Activated naive CD8-positive, alpha-beta T cell treated with anti-CD3 and anti-CD28 coated beads, Interleukin-2, amount 10 ng/mL, durations not matched to agents 7 days and 5 days (primary cell): Measurements from ENCODE around the gene UGT2B11. TPM values are rescaled to one million over a fixed set of nuclear protein-coding genes. Genes with fewer than 3 reads are reported as not detected.
"Not testable (repeated sequence)": the region's sequence is repeated elsewhere in the genome, so short reads cannot be mapped to it uniquely, and the experiment has no call there.

Experiments used
- ATAC-seq: fragments of 150-1000 bp; cut with Tn5 transposase; one replicate; pipeline ENCODE4 v1.10.0; 2021; ENCODE audit warnings: low read depth, moderate library complexity
- POLR2A ChIA-PET: fragments of 350-600 bp; sonication (Branson Sonifier 250); formaldehyde crosslinking; loops from one replicate; lab custom pipeline; 2021; ENCODE audit warnings: antibody characterized with exemption; lab: Charles Lee
- DNase-seq: peaks from one replicate; pipeline ENCODE4 v3.0.0; 2021
- H3K27ac Mint-ChIP-seq: one replicate; pipeline ENCODE4 v1.8.0; 2022; ENCODE audit warnings: mild to moderate bottlenecking, mixed read lengths
- H3K27me3 Mint-ChIP-seq: one replicate; pipeline ENCODE4 v1.8.0; 2022; ENCODE audit warnings: mild to moderate bottlenecking, moderate library complexity, mixed read lengths
- H3K36me3 Mint-ChIP-seq: one replicate; pipeline ENCODE4 v1.8.0; 2021; ENCODE audit warnings: mild to moderate bottlenecking, mixed read lengths
- H3K4me1 Mint-ChIP-seq: one replicate; pipeline ENCODE4 v1.8.0; 2021; ENCODE audit warnings: mixed read lengths
- H3K4me3 Mint-ChIP-seq: one replicate; pipeline ENCODE4 v1.8.0; 2022; ENCODE audit warnings: mild to moderate bottlenecking, moderate library complexity, mixed read lengths
- H3K9me3 Mint-ChIP-seq: one replicate; pipeline ENCODE4 v1.8.0; 2021; ENCODE audit warnings: mixed read lengths
- total RNA-seq, 2 experiments: library from RNA; stranded (reverse); gene quantifications; one replicate each; pipeline ENCODE4 v1.2.3, GENCODE V29; 2021

UGT2B11 gene
- total RNA-seq: not detected

DNA sequence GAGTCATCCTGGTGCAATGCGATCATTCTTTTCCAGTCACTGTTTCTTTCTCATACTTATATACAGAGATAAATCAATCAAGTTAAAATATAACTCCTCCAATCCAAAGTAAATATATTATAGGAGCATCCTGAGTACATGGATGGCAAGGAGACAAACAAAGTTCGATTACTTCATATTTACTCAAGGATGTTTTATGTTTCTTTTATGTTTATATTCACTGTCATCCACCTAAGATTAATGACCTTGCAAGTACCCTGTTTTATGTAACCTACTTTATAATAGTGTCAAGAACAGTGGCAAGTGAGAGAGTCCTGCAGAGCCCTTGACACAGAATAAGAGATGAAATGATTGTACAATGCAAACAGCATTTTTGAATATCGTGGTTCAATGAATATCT, at the start of gene UGT2B11:
Gene UGT2B11 (minus strand): TSS at position 33 of the 400 bp plus-strand sequence. CDS start 26 bp downstream, at position 7.
- POLR2A ChIA-PET: no interaction called here
- ATAC-seq: no peak
- no peak within 1 kb of the TSS for H3K4me3 Mint-ChIP-seq
- DNase-seq: no peak
- no peaks in the 10 kb centered on the region for H3K27me3 Mint-ChIP-seq
- no peaks in the 10 kb centered on the region for H3K36me3 Mint-ChIP-seq
- H3K9me3 Mint-ChIP-seq: no peaks in the 10 kb centered on the region
- H3K27ac Mint-ChIP-seq: no peak within 1 kb of the TSS
- no peaks in the 10 kb centered on the region for H3K4me1 Mint-ChIP-seq

DNA sequence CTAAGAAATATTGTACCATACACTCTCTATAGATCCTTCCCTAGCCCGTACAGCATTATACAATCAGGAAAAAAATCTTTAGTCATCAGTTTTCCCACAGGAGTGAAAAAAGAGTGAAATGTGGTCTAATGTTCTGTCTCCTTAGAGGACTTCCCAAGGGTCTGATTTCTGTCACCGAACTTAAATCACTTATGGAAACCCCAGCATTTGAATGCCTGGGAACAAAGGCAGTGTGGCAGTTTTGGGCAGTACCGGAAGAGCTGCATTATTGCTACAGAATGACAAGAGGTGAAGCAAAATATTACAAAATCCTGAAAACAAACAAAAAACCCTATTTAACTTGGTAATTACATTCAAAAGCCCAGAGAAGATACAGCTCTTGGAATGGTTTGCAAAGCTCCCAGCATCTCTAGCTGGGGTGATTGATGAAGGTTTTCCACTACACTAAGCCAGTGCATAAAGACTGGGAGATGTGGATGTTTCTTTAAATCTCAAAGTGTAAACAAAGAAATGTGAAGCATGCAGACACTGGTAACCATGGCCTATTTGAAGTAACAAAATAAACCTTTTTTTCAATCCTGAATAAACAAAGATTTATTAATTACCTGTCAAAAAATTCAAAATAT, 38.7 kb upstream of the UGT2B11 start:
- H3K4me1 Mint-ChIP-seq, H3K4me3 Mint-ChIP-seq, DNase-seq, ATAC-seq, H3K36me3 Mint-ChIP-seq, H3K27me3 Mint-ChIP-seq, H3K27ac Mint-ChIP-seq, H3K9me3 Mint-ChIP-seq, POLR2A ChIA-PET: not testable (repeated sequence)

DNA sequence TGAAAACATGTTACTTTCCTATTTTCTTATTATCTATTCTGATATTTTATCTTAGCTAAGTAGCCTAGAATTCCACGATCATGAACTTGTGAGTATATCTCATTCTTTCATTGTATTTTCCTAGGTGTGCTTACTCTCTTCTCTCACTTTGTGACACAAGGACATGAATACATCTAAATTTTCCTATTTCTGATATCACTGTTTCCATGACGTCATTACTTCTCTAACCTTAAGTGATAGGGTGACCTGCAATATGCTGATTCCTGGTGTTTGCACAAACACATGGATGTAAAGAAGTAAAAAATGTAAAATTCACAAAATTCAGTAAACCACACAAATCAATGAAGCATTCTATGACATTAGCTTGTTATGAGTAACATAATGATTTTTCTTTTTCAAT, 36.3 kb upstream of the UGT2B11 start:
- H3K4me1 Mint-ChIP-seq, H3K9me3 Mint-ChIP-seq, H3K36me3 Mint-ChIP-seq, H3K4me3 Mint-ChIP-seq, H3K27me3 Mint-ChIP-seq, H3K27ac Mint-ChIP-seq, POLR2A ChIA-PET, DNase-seq, ATAC-seq: not testable (repeated sequence)

DNA sequence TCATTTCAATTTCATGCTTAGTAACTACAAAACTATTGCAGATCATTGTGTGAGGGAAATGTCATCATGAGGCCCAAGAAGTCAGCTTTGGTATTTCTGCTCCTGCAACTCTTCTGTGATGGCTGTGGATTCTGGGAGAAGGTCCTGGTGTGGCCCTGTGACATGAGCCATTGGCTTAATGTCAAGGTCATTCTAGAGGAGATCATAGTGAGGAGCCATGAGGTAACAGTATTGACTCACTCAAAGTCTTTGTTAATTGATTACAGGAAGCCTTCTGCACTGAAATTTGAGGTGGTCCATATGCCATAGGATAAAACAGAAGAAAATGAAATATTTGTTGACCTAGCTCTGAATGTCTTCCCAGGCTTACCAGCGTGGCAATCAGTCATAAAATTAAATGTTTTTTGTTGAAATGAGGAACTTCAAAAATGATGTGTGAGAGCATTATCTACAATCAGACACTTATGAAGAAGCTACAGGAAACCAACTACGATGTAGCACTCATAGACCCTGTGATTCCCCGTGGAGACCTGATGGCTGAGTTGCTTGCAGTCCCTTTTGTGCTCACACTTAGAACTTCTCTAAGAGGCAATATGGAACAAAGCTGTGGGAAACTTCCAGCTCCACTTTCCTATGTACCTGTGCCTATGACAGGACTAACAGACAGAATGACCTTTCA, 28.2 kb upstream of the UGT2B11 start:
- H3K27me3 Mint-ChIP-seq, H3K27ac Mint-ChIP-seq, H3K4me3 Mint-ChIP-seq, ATAC-seq, DNase-seq, POLR2A ChIA-PET, H3K4me1 Mint-ChIP-seq, H3K36me3 Mint-ChIP-seq, H3K9me3 Mint-ChIP-seq: not testable (repeated sequence)

DNA sequence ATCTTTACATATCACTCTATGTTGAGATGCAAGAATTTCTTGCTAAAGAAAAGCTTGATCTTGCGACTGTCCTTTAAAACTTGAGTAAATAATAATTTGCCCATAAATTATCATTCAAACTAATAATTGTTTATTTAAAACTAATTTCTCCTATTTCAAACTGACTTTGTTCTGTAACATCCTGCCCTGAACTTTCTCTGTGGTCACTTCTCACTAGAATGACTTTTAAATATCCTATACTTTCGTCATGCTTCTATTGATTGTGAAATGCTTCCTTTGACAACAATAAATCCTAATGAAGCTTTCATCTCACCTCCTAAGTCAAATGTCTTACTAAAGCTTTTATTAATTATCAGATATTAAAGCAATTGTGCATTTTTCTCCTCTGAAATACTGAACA, 27.2 kb upstream of the UGT2B11 start:
- H3K9me3 Mint-ChIP-seq, DNase-seq, H3K4me3 Mint-ChIP-seq, H3K36me3 Mint-ChIP-seq, H3K27ac Mint-ChIP-seq, ATAC-seq, H3K4me1 Mint-ChIP-seq, POLR2A ChIA-PET, H3K27me3 Mint-ChIP-seq: not testable (repeated sequence)

DNA sequence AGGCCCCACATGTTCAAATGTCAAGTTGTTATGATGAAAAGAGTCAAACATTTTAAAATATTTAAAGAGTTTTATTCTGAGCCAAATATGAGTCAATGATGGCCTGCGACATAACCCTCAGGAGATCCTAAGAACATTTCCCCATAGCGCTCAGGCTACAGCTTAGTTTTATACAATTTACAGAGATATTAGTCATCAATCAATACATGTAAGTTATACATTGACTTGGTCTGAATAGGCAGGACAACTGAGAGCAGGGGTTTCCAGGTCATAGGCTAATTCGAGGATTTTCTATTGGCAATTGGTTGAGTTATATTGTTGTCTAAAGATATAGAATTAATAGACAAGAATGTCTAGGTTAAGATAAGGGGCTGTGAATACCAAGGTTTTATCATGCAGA, 26.2 kb upstream of the UGT2B11 start:
- H3K27me3 Mint-ChIP-seq, ATAC-seq, POLR2A ChIA-PET: not testable (repeated sequence)

DNA sequence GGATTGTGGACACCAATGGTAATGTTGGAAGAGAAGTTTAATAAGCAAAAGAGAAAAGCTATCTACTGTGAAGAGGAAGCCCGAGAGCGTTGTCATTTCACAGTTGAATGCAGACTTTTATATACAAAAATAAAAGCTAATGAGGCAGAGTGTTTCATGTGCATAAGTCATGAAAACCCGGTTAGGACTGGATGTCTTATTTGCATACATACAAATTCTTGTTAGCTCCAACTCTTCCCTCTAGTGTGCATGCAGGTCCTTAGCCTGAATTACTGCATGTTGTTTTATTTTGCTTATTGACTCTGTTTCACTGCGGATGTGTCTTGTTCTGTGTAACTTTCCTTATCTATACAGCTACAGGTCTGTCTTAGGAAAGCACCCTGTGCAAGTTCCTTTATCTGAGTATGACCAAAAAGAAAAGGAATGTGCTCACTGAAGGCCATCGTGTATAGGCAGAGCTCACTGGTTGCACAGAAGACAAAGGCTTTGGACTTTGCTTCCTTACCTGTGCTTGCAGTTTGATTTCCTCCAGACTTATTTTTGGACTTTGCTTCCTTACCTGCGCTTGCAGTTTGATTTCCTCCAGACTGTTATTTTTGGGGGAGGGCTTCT, 25.1 kb upstream of the UGT2B11 start:
- no peak overlapping the region for H3K27ac Mint-ChIP-seq
- H3K9me3 Mint-ChIP-seq: peaks cover 2% of the 10 kb centered on the region
- no peak for ATAC-seq
- DNase-seq: no peak
- peaks cover 2% of the 10 kb centered on the region for H3K27me3 Mint-ChIP-seq
- no peaks in the 10 kb centered on the region for H3K4me1 Mint-ChIP-seq
- no peaks in the 10 kb centered on the region for H3K36me3 Mint-ChIP-seq
- POLR2A ChIA-PET: no interaction called here
- no peak overlapping the region for H3K4me3 Mint-ChIP-seq

More for the DNA sequence above, 26.2 kb upstream of the UGT2B11 start:
- H3K9me3 Mint-ChIP-seq, DNase-seq, H3K27ac Mint-ChIP-seq, H3K36me3 Mint-ChIP-seq, H3K4me3 Mint-ChIP-seq, H3K4me1 Mint-ChIP-seq: not testable (repeated sequence)

DNA sequence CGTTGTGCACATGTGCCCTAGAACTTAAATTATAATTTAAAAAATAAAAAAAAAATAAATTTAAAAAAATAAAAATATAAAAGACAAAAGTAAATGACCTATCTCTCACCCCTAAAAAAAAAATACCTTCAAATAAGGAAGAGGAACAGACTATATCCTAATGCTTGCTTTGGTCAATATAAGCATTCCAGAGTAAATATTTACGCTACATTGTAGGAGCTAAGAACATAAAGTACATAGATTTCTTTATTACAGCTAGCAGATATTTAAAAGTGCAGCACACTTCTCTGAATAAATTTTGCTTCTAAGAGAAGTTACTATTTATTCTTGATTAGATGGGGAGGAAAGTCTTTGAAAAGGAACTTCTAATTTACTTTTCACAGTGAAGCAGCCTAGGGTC, 24.5 kb upstream of the UGT2B11 start:
- Mint-ChIP-seq H3K27me3 (peaks cover 3% of the 10 kb centered on the region), H3K9me3 (peaks cover 2% of the 10 kb centered on the region), H3K4me1 (no peaks in the 10 kb centered on the region), H3K4me3 (no peak overlapping the region), H3K36me3 (no peaks in the 10 kb centered on the region), H3K27ac (no peak overlapping the region)
- DNase-seq: no peak
- ATAC-seq: no peak
- POLR2A ChIA-PET: no interaction called here

DNA sequence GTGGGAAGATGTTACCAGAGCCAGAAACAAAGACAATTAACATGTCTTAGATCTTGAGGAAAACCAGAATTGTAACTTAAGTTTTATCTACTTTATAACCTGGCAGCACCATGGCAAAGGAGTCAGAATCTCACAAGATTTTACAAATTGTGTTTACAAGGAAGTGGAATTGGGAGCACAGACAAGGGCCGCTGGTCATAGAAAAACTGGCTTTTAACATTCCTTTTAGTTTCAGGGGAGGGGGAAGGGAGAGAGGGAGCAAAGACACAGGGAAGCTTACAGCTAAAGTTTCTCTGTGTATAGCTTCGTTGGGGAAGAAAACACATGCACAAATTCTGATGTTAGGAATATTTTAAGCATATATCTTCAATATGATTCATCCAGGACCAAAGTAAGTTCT, 10.3 kb upstream of the UGT2B11 start:
- DNase-seq (no peak), ATAC-seq (no peak)
- H3K27me3 Mint-ChIP-seq: no peaks in the 10 kb centered on the region
- no peaks in the 10 kb centered on the region for H3K36me3 Mint-ChIP-seq
- H3K9me3 Mint-ChIP-seq: no peaks in the 10 kb centered on the region
- H3K27ac Mint-ChIP-seq: no peak overlapping the region
- no peak overlapping the region for H3K4me3 Mint-ChIP-seq
- no peaks in the 10 kb centered on the region for H3K4me1 Mint-ChIP-seq
- POLR2A ChIA-PET: no interaction called here

DNA sequence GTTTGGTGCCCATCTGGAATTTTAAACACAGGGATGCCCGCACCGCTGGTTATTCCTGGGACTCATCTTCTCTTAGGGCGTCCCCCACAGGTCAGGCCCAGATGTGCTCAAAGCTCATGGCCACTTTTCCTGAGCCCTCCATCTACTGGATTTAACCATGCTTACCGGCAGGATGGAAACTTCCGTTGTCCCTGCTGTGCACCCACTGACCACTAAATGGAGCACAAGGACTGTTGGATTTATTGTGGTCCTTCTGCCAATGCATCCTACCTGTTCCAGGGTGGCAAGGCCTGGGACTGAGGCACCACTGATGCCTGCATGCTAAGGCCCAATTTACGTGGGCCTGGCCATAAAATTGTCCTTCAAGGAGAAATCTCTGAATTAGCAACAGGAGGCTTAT, 8.7 kb upstream of the UGT2B11 start:
- H3K9me3 Mint-ChIP-seq, H3K4me1 Mint-ChIP-seq, H3K36me3 Mint-ChIP-seq, H3K27ac Mint-ChIP-seq, H3K4me3 Mint-ChIP-seq, ATAC-seq, DNase-seq, POLR2A ChIA-PET, H3K27me3 Mint-ChIP-seq: not testable (repeated sequence)

DNA sequence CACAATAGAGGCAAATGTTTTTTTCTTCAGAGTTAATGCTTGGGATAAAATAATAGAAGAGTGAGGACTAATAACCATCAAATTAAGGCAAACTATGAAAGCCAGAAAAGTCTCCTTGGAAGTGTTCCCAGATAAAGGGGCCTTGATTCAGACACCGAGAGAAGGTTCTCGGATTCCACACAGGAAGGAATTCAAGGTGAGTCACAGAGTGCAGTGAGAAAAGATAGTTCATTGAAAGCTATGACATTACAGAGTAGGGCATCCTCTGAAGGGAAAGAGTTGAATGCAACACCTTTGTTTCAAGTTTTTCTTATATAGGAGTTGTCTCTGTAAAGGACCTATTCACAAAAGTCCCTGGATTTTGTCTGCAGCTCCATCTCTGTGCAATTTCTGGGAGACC, 3.9 kb upstream of the UGT2B11 start:
- H3K36me3 Mint-ChIP-seq, H3K27ac Mint-ChIP-seq, H3K4me1 Mint-ChIP-seq, ATAC-seq, H3K4me3 Mint-ChIP-seq, H3K9me3 Mint-ChIP-seq, POLR2A ChIA-PET, H3K27me3 Mint-ChIP-seq, DNase-seq: not testable (repeated sequence)

DNA sequence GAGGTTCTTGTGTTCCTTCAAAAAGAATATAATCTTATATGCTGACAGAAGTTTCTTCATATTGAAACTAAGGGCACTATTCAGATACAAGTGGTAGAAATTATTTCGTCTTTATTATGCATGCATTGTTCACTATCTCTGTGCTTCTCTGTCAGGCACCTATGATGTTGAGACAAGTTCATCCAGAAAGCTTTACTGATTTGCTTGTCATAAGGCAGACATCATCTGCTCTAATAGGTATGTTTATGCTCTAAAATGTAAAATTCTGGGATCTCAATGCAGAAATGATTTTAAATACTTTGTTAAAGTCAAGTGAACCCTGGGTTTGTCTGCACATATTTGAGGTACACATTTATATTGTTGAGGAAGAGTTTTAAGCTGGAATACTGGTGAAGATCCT, 3.6 kb downstream of the UGT2B11 start:
- POLR2A ChIA-PET: no interaction called here
- H3K9me3 Mint-ChIP-seq: no peaks in the 10 kb centered on the region
- no peaks in the 10 kb centered on the region for H3K4me1 Mint-ChIP-seq
- no peaks in the 10 kb centered on the region for H3K27me3 Mint-ChIP-seq
- H3K27ac Mint-ChIP-seq: no peak overlapping the region
- DNase-seq (no peak), ATAC-seq (no peak)
- no peaks in the 10 kb centered on the region for H3K36me3 Mint-ChIP-seq
- no peak overlapping the region for H3K4me3 Mint-ChIP-seq

DNA sequence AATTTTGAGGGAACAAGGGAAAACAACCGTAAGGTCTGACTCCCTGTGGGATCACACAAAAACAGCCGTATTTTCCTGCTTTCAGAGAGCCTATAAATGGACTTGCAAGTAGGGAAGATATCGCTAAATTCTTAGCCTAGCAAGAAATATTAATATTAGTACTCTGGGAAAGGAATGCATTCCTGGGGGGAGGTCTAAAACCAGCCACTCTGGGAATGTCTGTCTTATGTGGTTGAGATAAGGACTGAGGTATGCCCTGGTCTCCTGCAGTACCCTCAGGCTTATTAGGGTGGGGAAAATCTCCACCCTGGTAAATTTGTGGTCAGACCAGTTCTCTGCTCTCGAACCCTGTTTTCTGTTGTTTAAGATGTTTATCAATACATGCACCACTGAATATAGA, 16.0 kb downstream of the UGT2B11 start:
- H3K27ac Mint-ChIP-seq, DNase-seq, ATAC-seq, H3K4me1 Mint-ChIP-seq, H3K9me3 Mint-ChIP-seq, H3K36me3 Mint-ChIP-seq, POLR2A ChIA-PET, H3K27me3 Mint-ChIP-seq, H3K4me3 Mint-ChIP-seq: not testable (repeated sequence)
